NCI-H510A (cell line): Measurements from ENCODE around the gene DUSP22.

Experiments used
- DNase-seq: peaks from one replicate; lab custom pipeline; 2025; lab: John Stamatoyannopoulos, UW

Gene DUSP22

DNA sequence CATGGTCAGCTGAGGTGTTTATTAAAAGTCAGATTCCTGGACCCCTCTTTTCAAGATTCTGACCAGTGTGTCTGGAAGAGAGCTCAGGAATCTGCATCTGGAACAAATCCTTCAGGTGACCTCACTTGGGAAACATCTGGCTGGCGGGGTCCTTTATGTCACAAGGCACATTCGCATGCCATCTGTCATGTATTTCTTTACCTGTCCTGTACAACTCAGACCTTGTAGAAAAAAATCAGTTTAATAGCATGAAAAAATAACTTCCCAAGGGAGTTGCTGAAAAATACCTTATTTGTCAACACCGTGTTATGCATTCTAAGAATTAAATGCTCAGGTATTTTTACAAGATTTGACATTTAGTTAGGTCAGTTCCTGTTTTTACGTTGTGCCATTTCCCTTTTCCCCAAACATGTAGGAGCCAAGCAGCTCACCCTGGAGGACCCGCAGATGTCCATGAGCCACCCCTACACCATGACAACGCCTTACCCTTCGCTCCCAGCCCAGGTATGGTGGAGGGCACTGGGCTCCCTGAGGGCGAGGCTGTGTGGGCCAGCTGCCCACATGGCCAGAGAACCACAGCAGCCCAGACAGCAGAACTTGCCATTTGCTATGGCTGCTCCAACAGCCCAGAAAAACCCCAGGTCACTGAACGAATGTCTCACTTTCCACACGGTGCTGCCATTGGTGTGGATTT is 103.3 kb downstream of the DUSP22 start:
- DNase-seq: no peak

DNA sequence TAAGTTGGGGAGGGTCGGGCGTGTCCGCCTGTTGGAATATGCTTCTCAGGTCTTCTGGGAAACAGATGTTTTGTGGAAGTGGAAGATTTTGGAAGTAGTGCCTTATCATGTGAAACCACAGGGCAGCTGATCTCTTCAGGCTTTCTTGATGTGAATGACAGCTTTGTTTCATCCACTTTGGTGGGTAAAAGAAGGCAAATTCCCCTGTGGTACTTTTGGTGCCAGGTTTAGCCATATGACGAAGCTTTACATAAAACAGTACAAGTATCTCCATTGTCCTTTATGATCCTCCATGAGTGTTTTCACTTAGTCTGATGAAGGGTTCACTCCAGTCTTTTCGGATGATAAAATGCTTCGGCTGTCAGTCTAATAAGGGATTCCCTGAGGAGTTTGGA is 103.8 kb downstream of the DUSP22 start:
- DNase-seq: no peak

DNA sequence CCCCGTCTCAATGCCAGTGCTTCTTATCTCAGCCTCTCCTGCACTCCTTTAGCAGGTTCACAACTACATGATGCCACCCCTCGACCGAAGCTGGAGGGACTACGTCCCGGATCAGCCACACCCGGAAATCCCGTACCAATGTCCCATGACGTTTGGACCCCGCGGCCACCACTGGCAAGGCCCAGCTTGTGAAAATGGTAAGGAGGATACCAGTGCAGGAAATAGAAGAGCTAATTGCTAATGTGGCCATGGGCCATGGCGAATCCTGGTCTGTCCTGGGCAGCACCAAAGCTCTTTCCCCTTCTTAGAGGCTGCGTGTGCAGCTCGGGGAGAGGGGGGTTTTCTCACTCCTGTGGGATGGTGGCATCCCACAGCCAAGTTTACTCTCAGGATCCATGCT is 104.8 kb downstream of the DUSP22 start:
- no peak for DNase-seq

DNA sequence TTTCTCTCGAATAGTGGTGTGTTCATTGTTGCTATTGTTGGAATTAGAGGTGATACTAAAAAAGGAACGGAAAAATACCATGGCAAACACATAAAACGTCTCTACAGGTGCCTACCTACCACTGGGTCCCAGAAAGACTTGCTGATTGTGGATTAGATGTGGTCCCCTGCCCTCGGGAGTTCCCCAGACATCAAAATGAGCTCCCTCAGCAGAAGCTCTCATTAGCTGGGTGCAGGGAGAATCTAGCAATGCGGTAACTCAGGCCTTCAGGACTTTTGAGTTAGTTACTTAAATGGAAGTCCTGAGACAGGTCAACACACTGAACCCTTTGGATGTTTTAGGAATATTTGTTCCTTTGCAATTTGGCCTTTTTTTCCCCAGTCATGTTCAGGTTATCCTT is 105.3 kb downstream of the DUSP22 start:
- DNase-seq: no peak

DNA sequence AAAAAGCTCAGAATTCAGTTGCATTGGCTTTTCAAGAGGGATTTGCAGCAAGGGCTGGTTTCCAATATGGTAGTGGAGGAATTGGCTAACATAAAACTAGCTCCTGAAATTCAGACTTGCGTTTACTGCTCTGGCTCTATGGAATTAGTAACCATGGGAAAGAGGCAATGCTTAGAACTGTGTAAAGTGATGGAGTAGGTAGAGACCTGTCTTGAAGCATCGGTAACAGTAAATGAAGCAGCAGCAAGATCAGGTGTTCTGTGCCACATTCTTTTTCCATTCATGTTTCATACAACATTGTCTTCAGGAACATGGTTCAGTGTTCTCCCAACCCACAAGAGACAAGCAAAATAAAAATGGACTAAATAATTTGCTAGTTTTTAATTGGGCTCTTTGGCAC is 105.8 kb downstream of the DUSP22 start:
- DNase-seq: no peak

DNA sequence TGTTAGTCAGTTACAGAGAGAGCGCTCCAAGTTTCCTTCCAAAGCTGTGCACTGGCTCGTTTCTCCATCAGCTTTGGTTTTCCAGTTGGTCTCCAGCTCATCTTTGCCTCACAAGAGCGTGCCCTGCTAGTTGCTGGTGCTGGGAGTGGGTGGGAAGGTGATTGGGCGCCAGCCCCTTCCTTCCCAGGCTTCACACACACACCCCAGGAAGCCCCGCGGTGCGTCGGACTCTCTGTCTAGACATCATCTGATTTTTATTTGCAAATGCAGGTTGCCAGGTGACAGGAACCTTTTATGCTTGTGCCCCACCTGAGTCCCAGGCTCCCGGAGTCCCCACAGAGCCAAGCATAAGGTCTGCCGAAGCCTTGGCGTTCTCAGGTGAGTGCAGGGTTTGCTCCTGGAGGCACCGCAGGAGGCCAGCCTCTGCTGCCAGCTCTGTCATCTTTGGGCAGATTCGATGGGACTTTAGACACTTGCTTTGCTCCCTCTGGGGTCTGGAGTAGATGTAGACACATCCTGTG is 106.3 kb downstream of the DUSP22 start:
- no peak for DNase-seq

DNA sequence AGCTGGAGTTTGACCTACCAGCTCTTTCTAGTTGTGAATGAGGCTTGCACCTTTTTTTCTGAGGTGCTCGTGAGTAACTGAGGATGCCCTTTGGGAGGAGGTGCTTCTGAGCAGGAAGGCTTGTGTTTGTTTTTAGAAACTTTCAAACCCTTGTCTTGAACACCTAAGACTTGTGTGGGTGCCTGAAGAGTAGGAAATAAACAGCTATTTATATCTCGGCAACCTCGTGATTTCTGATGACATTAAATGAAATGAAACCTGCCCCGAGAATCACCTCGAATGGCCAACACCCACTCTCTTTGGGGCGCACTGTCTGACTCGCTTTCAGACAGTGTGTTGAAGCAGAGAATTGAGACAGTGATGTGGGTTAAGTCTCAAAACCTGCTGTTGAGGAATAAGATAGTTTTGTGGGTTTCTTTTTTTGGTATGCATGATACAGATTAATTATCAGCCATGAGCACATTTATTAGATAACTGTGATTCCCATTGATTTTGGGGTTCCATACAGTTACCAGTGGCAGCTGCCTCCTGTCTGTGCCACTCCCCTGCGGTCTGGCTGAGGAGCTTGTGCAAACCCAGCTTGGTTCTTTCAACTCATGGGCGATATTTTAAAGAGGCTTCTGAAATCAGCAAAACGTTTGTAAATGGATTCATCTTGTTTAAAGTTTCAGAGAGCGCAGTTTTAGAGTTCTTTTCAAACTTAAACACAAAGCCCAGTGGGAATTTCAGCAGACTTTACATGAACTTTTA is 107.7 kb downstream of the DUSP22 start:
- no peak for DNase-seq

DNA sequence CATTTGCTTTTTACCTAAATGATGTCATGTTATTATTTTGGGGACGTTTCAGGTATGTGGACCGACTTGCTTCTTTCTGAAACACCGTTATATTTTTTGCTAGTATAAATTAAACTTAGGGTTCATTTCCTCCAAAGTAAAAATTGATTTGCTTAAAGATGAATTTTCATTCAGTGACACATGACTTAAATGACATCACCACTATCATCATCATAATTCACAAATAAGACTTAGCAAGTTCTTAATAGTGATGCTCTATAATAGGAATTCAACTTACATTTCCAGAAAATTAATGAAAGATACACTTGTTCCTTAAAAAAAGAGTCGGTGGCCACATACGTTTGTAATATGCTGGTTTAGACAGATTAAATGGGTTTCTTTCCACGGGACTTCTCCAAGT is 108.5 kb downstream of the DUSP22 start:
- no peak for DNase-seq
